HG02852 (cell line): ENCODE measurements around the gene C15orf39.
"Not testable (repeated sequence)": the region's sequence is repeated elsewhere in the genome, so short reads cannot be mapped to it uniquely, and the experiment has no call there.

Experiments used
- ATAC-seq: cut with Tn5 transposase; IDR thresholded peaks from one replicate; pipeline ENCODE4 v1.9.1; 2021; ENCODE audit warnings: mild to moderate bottlenecking, moderate library complexity; ENCODE audit not compliant: unreplicated experiment

Gene C15orf39

GRCh38 chr15:75201616-75202250, at the start of gene C15orf39:
Gene C15orf39 (plus strand): TSS chr15:75201882. CDS start chr15:75206049, 4,167 bp downstream.
- ATAC-seq, result peak; percentile 40

DNA sequence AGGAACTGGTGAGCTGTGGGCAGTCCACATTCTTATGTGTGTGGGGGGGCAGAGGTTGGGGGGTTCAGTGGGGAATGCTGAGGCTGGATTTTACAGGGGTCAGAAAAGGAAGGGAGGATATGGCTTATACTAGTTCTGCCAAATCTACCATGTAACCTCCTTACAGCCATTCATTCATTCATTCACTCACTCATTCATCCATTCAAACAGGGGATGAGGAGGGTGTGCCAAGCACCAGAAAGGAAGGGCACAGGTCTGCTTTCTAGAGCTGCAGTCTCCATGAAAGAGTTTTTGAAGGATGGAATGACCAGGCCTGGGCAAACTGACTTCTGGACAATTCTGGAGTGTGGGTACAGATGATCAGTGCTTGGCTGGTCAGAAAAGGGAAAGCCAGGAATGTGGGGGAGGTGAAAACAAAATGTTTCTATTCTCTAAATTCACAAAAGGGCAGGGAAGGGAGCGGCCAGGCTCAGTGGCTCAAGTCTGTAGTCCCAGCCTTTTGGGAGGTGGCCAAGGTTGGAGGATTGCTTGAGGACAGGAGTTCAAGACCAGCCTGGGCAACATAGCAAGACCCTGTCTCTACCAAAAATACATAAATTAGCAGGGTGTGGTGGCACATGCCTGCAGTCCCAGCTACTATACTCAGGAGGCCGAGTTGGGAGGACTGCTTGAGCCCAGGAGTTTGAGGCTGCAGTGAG, 49.2 kb upstream of the C15orf39 start:
- no peak for ATAC-seq

GRCh38 chr15:75153087-75153486, 48.6 kb upstream of the C15orf39 start:
- ATAC-seq, result no peak

- no peak for ATAC-seq
Observed at GRCh38 chr15:75153565-75154276, 48.0 kb upstream of the C15orf39 start.

DNA sequence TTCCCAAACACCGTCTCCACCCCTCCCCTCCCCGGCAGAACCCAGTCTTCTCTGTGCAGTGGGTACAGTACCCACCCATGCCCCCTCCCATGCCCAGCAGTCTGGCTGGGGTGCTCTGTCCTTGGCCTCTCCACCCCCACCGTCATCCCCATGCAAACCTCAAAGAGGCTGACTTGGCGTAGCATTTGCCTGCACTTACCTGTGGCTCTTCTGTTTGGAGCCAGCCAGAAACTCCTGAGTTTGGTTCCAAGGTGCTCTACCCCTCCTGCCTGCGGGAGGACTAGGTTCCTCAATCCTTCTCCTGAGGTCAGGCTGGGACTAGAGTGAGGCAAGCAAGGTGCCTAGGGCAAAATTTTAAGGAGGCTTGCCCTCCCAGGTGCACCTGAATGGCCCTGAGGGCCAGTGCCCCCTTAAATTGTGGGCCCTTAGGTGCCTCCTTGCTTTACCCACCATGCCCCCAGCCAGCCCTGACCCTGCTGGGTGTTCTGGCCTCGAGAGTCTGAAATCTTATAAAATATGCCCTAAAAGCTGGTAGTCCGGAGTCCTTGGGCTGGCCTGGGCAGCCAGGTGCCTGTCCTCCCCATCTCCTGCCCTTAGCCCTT, 47.1 kb upstream of the C15orf39 start:
- no peak for ATAC-seq

- ATAC-seq, result no peak
Observed at GRCh38 chr15:75156326-75157215, 45.1 kb upstream of the C15orf39 start.

DNA sequence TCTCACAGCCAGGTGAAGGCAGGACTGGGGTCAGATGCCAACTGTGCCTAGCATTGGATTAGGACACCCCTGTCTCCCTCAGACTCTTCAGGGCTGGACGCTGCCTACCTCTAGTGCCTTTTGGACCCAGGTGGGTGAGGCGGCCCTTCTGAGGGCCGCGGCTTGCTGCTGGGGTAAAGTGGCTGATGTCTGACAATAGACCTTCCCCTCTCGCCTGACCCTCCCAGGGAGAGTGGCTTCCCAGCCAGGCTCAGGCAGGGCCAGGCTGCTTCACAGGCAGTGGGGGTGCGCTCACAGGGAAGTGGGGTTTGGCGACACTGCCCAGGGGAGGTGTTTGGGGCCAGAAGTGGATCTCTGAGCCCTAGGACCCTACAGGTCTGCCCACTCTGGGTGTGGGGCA, 43.3 kb upstream of the C15orf39 start:
- no peak for ATAC-seq

GRCh38 chr15:75159244-75159643, 42.4 kb upstream of the C15orf39 start:
- ATAC-seq, result no peak

DNA sequence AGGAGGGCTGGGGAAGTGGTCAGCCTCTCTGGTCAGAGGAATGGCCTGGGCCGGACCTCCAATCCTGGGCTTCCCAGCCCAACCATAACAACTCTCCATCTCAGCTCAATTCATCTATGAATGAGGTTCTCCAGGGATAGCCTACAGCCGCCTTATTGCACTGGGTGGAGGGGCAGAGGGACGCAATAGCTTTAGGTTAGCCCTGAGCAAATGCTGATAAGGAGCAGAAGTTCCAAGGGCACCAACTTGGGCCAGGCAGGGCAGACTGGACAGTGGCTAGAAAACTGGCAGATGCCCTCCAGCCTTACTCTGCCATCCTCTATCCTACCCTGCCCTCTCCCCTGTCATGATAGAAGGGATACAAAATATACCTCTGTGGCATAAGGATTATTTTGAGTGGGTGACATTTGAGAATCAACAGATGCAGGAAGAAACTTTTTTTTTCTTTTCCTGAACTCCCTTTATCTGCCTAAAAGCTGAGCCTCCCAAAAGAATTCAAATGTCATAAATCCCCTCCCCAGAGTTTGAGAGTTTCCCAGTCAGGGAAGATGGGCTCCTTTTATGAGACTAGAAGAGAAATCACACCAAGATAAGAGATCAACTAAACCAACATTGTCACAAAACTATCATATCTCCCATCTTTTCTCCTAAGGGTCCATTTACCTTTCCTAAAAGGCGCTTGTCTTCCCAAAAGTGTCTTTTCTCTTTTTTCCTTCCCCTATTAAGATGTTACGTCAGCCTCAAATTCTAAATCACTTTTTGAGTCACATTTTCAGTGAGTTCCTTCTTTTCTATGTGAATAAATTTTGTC, 40.4 kb upstream of the C15orf39 start:
- ATAC-seq, result no peak

GRCh38 chr15:75161917-75162414, 39.7 kb upstream of the C15orf39 start:
- ATAC-seq, result no peak

- no peak for ATAC-seq
Observed at GRCh38 chr15:75163150-75163564, 38.5 kb upstream of the C15orf39 start.

- no peak for ATAC-seq
Observed at GRCh38 chr15:75164625-75165350, 36.9 kb upstream of the C15orf39 start.

- ATAC-seq, result not testable (repeated sequence)
Observed at GRCh38 chr15:75166489-75167063, 35.1 kb upstream of the C15orf39 start.

DNA sequence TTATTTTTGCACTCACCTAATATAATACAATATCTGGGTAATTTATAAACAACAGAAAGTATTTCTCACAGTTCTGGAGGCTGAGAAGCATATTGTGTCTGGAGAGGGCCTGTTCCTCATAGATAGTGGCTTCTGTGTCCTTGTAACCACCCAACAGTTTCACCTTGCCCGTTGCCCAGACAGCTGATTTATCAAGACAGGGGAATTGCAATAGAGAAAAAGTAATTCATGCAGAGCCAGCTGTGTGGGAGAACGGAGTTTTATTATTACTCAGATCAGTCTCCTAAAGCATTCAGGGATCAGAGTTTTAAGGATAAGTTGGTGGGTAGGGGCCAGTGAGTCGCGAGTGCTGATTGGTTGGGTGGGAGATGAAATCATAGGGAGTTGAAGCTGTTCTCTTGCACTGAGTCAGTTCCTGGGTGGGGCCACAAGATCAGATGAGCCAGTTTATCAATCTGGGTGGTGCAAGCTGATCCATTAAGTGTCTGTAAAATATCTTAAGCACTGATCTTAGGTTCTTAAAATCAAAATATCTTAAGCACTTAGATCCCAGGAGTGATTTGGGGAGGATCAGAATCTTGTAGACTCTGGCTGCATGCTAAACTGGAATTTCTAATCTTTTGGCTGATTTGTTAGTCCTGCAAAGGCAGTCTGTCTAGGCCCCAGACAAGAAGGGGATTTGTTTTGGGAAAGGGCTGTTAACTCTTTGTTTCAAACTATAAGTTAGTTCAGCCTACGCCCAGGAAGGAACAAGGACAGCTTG, 33.9 kb upstream of the C15orf39 start:
- ATAC-seq, result no peak

DNA sequence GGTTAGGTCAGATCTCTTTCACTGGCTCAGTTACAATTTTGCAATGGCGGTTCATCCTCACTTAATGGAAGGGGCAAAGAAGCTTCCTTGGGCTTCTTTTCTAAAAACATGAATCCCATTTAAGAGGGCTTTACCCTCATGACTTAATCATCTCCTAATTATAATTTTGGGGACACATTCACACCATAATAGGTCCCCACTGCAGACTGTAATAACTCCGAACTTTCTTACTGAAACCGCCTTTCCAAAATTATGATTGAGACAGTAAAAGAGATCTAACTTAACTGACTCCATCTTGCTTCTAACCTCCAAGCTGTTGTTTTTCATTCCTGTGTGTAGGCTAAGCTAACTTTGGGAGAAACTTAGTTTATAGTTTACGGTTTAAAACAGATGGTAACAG, 33.3 kb upstream of the C15orf39 start:
- no peak for ATAC-seq

DNA sequence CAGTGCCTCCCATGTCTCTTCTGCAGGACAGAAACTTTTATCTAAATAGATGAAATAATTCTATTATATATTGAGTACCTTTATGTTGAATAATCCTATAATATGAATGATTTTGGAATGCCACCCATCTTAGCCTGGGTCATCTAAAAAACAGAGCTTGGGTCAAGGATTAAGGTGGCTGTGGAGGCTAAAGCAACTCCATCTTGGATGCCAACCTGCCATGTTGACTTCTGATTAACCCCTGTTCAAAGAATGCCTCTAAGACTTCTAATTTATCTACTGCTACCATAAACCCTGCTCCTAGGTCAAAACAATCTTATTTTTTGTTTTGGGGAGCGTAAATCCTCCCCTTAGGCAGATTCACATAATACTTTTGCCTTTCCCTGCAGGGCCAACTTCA, 31.5 kb upstream of the C15orf39 start:
- no peak for ATAC-seq

GRCh38 chr15:75170711-75171341, 30.9 kb upstream of the C15orf39 start:
- no peak for ATAC-seq
